GM12801 (cell line): ENCODE results near the gene ATP6V1C2.

Experiments
- CTCF ChIP-seq: IDR thresholded peaks from one replicate; pipeline ENCODE4 v1.5.1; 2011; ENCODE audit warnings: control low read depth; ENCODE audit not compliant: insufficient read length; ENCODE audit errors: extremely low read depth

ATP6V1C2 gene

GRCh38 chr2:10771786-10772185 lies 50.4 kb downstream of the ATP6V1C2 start:
- TF ChIP-seq CTCF, result no peak

GRCh38 chr2:10772201-10772867 lies 50.9 kb downstream of the ATP6V1C2 start:
- TF ChIP-seq CTCF, result no peak

- no peak for TF ChIP-seq CTCF
These were observed 51.4 kb downstream of the ATP6V1C2 start for GRCh38 chr2:10772868-10773215.

GRCh38 chr2:10773821-10774341 lies 52.5 kb downstream of the ATP6V1C2 start:
- no peak for TF ChIP-seq CTCF

GRCh38 chr2:10774394-10774793 lies 53.0 kb downstream of the ATP6V1C2 start:
- TF ChIP-seq CTCF, result no peak

GRCh38 chr2:10775021-10775780 lies 53.8 kb downstream of the ATP6V1C2 start:
- TF ChIP-seq CTCF, result no peak

GRCh38 chr2:10775831-10776230 lies 54.4 kb downstream of the ATP6V1C2 start:
- no peak for TF ChIP-seq CTCF
